ENCODE measurements around the gene TAF15.
A peak's percentile ranks its signal among the peaks of the same experiment; 100 is the strongest.

TAF15 gene

DNA sequence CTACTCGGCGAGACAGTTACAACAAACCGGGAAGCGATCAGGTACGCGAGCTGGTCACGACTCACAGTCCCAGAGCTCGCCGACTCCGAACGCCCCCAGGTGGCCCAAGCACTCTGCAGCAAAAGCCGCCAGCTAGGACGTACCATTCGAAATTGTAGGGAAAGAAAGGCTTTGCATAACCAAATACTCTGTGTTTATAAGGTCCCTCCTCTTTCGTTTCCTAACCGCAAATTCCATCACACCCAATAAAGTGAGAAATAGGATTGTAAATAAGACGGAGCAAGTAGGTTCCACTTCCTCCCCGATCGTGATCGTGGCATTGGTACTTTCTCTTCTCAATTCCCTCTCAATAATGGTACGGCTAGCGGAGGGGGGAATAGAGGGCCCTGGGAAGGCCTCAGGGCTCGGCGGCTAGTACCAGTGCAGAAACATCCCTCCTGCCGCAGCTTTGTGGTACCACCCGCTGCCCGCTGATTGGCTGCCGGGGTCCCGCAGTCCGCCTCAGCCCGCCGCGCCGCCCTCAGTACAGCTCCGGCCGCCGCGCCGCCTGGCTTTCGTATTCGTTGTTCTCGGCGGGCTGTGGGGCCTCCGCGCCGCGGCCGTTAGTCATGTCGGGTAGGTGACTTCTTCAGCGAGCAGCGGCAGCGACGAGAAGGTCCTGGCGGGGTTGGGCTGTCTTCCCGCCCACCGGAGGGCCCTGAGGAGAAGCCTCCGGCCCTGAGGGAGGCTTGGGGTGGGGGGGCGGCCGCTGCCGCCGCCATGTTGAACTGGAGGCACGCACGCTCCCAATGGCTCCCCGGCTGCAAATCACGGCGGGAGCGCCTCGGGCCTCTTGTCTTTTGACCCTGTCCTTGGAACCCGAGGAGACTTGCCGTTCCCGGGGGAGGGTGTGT, at the start of gene TAF15:
TSS of gene TAF15 (plus strand) at position 523 of the 893 bp plus-strand sequence. CDS start at position 609, 86 bp downstream.
- TF ChIP-seq, protein P1, sequence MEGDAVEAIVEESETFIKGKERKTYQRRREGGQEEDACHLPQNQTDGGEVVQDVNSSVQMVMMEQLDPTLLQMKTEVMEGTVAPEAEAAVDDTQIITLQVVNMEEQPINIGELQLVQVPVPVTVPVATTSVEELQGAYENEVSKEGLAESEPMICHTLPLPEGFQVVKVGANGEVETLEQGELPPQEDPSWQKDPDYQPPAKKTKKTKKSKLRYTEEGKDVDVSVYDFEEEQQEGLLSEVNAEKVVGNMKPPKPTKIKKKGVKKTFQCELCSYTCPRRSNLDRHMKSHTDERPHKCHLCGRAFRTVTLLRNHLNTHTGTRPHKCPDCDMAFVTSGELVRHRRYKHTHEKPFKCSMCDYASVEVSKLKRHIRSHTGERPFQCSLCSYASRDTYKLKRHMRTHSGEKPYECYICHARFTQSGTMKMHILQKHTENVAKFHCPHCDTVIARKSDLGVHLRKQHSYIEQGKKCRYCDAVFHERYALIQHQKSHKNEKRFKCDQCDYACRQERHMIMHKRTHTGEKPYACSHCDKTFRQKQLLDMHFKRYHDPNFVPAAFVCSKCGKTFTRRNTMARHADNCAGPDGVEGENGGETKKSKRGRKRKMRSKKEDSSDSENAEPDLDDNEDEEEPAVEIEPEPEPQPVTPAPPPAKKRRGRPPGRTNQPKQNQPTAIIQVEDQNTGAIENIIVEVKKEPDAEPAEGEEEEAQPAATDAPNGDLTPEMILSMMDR (IDR thresholded peaks at IDR 0.05; ENCODE audit: low read length, missing control alignments), result peak; percentile 82
- peak; percentile 99 for DNase-seq (ENCODE audit: low read depth)
- peak within 1 kb of the TSS; percentile 94 for H3K4me3 ChIP-seq (replicated peaks; ENCODE audit: low read depth, low read length)

DNA sequence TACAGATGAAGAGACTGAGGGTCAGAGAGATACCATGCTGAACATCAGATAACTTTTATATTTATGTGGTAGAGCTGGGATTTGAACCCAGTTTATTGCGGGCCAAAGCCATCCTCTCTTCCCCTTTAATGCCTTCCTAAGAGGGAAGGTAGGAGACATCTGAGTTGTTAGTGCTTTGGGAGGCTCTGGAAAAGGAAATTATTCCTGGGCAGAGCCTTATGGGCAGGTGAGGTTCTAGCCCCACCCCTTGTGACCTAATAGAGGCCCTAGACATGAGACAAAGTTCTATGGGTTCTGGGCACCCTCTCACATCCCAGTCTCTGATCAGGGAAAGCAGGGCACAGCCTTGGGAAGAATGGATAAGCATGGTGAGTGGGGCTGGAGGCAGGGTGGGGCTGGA, 48.7 kb upstream of the TAF15 start, which contains the start of gene C17orf50:
TSS of gene C17orf50 (plus strand) at position 301 of the 400 bp plus-strand sequence. CDS start at position 356, 55 bp downstream.
- TF ChIP-seq, protein P1 (IDR thresholded peaks at IDR 0.05; ENCODE audit: low read length, missing control alignments), result no peak
- H3K4me3 ChIP-seq (replicated peaks; ENCODE audit: low read depth, low read length), result no peak within 1 kb of the TSS
- DNase-seq (ENCODE audit: low read depth), result no peak

DNA sequence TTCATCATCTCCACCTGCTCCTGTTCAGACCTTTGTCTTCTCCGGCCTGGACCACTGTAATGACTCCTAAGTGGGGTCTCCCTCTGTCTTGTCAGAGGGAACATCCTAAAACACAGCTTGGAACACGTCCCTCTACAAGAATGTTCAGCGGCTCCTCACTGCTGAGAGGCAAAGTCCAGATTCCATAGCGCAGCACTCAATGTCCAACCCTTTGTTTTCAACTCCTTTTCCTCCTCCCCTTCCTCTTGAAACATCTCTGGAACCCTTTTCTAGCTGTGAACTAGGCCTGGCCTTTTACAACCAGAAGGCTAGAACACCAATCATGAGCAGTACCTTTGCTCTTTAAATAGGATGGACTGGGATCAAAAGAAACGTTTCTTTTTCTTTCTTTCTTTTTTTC, 47.7 kb upstream of the TAF15 start:
- no peak overlapping the region for H3K4me3 ChIP-seq (replicated peaks; ENCODE audit: low read depth, low read length)
- DNase-seq (ENCODE audit: low read depth), result no peak
- TF ChIP-seq, protein P1 (IDR thresholded peaks at IDR 0.05; ENCODE audit: low read length, missing control alignments), result no peak

DNA sequence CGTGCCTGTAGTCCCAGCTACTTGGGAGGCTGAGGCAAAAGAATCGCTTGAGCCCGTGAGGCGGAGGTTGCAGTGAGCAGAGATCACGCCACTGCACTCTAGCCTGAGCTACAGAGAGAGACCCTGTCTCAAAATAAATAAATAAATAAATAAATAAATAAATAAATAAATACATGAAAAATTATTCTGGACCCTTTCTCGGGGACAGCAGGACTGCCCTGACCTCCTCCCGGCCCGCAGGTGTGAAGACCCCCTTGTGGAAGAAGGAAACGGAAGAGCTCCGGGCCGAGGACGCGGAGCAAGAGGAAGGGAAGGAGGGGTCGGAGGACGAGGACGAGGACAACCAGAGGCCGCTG, 45.5 kb upstream of the TAF15 start:
- H3K4me3 ChIP-seq (replicated peaks; ENCODE audit: low read depth, low read length), result no peak overlapping the region
- DNase-seq (ENCODE audit: low read depth), result no peak
- TF ChIP-seq, protein P1 (IDR thresholded peaks at IDR 0.05; ENCODE audit: low read length, missing control alignments), result no peak

DNA sequence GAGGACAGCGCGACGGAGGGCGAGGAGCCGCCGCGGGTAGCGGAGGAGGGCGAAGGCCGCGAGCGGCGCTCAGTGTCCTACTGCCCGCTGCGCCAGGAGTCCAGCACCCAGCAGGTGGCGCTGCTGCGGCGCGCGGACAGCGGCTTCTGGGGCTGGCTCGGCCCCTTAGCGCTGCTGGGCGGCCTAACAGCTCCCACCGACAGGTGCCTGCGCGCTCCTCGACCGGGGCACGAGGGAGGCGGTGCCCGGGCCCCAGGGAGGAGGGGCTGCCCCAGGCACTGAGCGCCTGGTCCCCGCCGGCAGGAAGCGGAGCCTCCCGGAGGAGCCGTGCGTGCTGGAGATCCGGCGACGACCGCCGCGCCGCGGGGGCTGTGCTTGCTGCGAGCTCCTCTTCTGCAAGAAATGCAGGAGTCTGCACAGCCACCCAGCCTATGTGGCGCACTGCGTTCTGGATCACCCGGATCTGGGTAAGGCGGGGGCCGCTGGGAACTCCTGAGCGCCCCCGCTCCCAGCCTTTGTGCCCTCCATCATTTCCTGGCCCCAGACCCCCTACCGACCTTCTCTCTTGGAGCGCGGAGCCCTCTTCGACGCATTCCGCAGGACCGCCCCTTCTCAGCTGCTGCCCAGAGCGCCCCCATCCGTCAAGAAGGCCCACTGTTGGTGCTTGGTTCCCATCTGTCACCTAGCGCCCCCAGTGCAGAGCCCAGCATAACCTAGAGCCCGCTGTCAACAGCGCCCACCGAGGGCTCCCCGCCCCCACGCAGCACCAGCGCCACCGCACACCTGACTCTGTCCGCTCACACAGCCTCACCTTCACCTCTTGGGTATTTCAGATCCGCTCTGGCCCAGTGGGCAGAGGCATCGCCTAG, 44.9 kb upstream of the TAF15 start:
- peak overlapping the region; percentile 40 for H3K4me3 ChIP-seq (replicated peaks; ENCODE audit: low read depth, low read length)
- TF ChIP-seq, protein P1 (IDR thresholded peaks at IDR 0.05; ENCODE audit: low read length, missing control alignments), result peak; percentile 65
- DNase-seq (ENCODE audit: low read depth), result peak; percentile 86

DNA sequence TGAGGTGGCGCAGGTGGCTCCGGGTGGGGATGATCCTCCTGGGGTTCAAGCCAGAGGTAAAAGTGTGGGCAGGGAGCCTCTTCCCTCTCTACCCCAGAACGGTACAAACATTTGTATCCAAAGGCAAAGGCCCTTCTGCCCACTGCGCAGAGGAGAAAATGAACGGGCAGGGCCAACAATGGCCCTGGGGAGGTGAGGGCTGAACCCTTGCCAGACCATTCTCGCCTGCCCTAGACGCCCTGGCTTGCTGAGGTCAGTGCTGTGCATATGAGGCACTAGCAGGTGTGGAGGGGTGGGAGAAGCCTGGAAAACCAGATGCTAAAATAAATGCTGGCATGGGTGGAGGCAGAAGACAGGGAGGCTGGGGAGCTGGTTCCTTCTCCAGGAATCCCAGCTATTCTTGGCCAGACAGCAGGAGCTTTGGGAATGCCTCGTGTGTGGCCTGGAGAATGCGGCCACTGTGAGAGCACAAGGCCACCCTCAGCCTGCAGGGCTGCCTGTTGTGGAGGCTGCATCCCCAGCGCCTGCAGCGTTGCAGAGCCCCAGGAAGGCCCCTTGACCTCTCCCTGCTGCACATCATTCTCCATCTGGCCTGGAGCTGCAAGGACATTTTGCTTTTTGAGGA, 44.1 kb upstream of the TAF15 start:
- TF ChIP-seq, protein P1 (IDR thresholded peaks at IDR 0.05; ENCODE audit: low read length, missing control alignments), result no peak
- H3K4me3 ChIP-seq (replicated peaks; ENCODE audit: low read depth, low read length), result no peak overlapping the region
- DNase-seq (ENCODE audit: low read depth), result no peak
